Spleen (tissue), 11 donors: ENCODE results near the gene FOXL3. TPM values are rescaled to one million over a fixed set of nuclear protein-coding genes. Genes with fewer than 3 reads are reported as not detected.

Experiments
- DNase-seq: peaks from one replicate; pipeline ENCODE4 v3.0.0-alpha.2; 2020
- H3K27ac ChIP-seq, 8 donors: fragments of 200-600 bp; sonication (generic) in 7 of 8; 1 replicate in 4 of 8; 2 replicates in 4 of 8; pipeline versions ENCODE4 v1.5.0 to v1.8.0; 2016 to 2021; ENCODE audit warnings: inconsistent platforms in 4 of 8, mild to moderate bottlenecking in 4 of 8, moderate library complexity in 1 of 8
- H3K27me3 ChIP-seq, 7 donors: fragments of 200-600 bp; sonication (generic) in 6 of 7; replicated peaks in 1 of 7; 1 replicate in 4 of 7; 2 replicates in 3 of 7; pipeline versions ENCODE4 v1.5.0 to v1.8.0; 2016 to 2021; ENCODE audit warnings: inconsistent platforms in 3 of 7, mild to moderate bottlenecking in 1 of 7
- H3K36me3 ChIP-seq, 6 donors: fragments of 200-600 bp; sonication (generic) in 5 of 6; 1 replicate in 4 of 6; 2 replicates in 2 of 6; pipeline versions ENCODE4 v1.5.0 to v1.8.0; 2016 to 2021; ENCODE audit warnings: inconsistent platforms in 2 of 6
- H3K4me1 ChIP-seq, 6 donors: fragments of 200-600 bp; sonication (generic) in 5 of 6; 1 replicate in 3 of 6; 2 replicates in 3 of 6; pipeline versions ENCODE4 v1.5.0 to v1.8.0; 2016 to 2021; ENCODE audit warnings: inconsistent platforms in 3 of 6
- H3K4me3 ChIP-seq, 8 donors: fragments of 200-600 bp; sonication (generic) in 7 of 8; 1 replicate in 4 of 8; 2 replicates in 4 of 8; pipeline versions ENCODE4 v1.5.0 to v1.8.0; 2016 to 2021; ENCODE audit warnings: inconsistent platforms in 4 of 8, mild to moderate bottlenecking in 4 of 8, moderate library complexity in 2 of 8
- H3K9me3 ChIP-seq, 8 donors: fragments of 200-600 bp; sonication (generic) in 7 of 8; 1 replicate in 4 of 8; 2 replicates in 4 of 8; pipeline versions ENCODE4 v1.5.0 to v1.8.0; 2016 to 2021; ENCODE audit warnings: inconsistent platforms in 4 of 8
- CTCF ChIP-seq, 11 experiments: fragments of 200-600 bp in 7 of 11; fragments of 450-650 bp in 4 of 11; sonication (generic) in 4 of 11; IDR thresholded peaks in 8 of 11; conservative IDR thresholded peaks in 3 of 11; 1 replicate in 7 of 11; 2 replicates in 4 of 11; pipeline versions ENCODE4 v1.4.0 to v1.8.0; 2016 to 2021; ENCODE audit warnings: antibody characterized with exemption in 11 of 11, inconsistent platforms in 4 of 11, mild to moderate bottlenecking in 1 of 11
- POLR2A ChIP-seq, 3 donors: fragments of 450-650 bp; IDR thresholded peaks; one replicate each; pipeline ENCODE4 v1.5.1; 2017; ENCODE audit warnings: antibody characterized with exemption in 3 of 3, mild to moderate bottlenecking in 1 of 3
- POLR2AphosphoS5 ChIP-seq, 3 donors: sonication (generic); formaldehyde crosslinking; IDR thresholded peaks; one replicate each; pipeline ENCODE4 v1.5.1; 2017; ENCODE audit warnings: antibody characterized with exemption in 3 of 3
- WGBS, 5 donors: extraction: QIAGEN DNeasy Blood & Tissue Kit in 3 of 5; methylation state at CpG; one replicate each; pipeline versions ENCODE4 v1.1.5 to v1.1.7; 2013 to 2018; 5-methylcytosine and 5-hydroxymethylcytosine counted together
- intact Hi-C: fragments of 100-400 bp; cut with DNase I; formaldehyde crosslinking; loops from one replicate; pipeline ENCODE4 v1.15.0; 2023; ENCODE audit warnings: low total_unique reads
- polyA plus RNA-seq, 3 donors: library from polyadenylated mRNA; stranded (reverse); fragments of 200-250 nt; gene quantifications; one replicate each; pipeline ENCODE4 v1.2.1, GENCODE V29; 2013
- total RNA-seq, 7 donors: library from RNA; depleted of rRNA in 3 of 7; stranded (reverse); fragments of >200 nt in 3 of 7; fragmentation: NEBNext Ultra II Directional in 4 of 7; extraction: Animal tissue kit (Norgen Biotek cat#: 25700) in 4 of 7; gene quantifications; one replicate each; pipeline versions ENCODE4 v1.1.0 to v1.2.1, GENCODE V29; 2016 to 2021
- donor health status: healthy with polysubstance abuse.
- donor health status: DM: no; HTN: no; CAD: no; lungs with moderate emphysema.
- donor health status: DM: no; HTN: no; CAD: no.
- donor health status: Bipolar disorder and iron deficiency.
- donor health status: healthy.
- donor health status: DM: no; HTN: no; CAD: no.
- donor health status: DM: yes; HTN: yes; CAD: no.

The FOXL3 gene
- total and polyA plus RNA-seq, 10 donors = not detected

GRCh38 chr7:332020-332517, 42.1 kb downstream of the FOXL3 start:
- TF ChIP-seq POLR2AphosphoS5 (IDR thresholded peaks at IDR 0.05) (no peak), POLR2A (IDR thresholded peaks at IDR 0.05) (no peak), CTCF (IDR thresholded peaks at IDR 0.05 in 8 of 11, conservative IDR thresholded peaks at IDR 0.05 in 3 of 11) (no peak)
- Histone ChIP-seq H3K9me3 (no peaks in the 10 kb centered on the region), H3K4me1 (peaks cover 0 to 16% (median 13%) of the 10 kb centered on the region in 6 donors), H3K27me3 (peaks cover 0 to 16% (median 0%) of the 10 kb centered on the region in 7 donors), H3K27ac (no peak overlapping the region), H3K36me3 (no peaks in the 10 kb centered on the region), H3K4me3 (peak overlapping the region in 1 of 8 donors; percentile 62)
- 66 to 90% (median 78%) methylated on average over 8 to 23 of the region's 23 CpGs for WGBS, 5 donors
- peak; percentile 64 for DNase-seq
- intact Hi-C loops = loop anchor here (5.0 to 10.0 kb wide), 2 partner anchors 185 to 303 kb away; partner anchors contain the start of gene PDGFA

- H3K36me3 ChIP-seq = no peaks in the 10 kb centered on the region
- H3K4me1 ChIP-seq = peaks cover 0 to 16% (median 13%) of the 10 kb centered on the region in 6 donors
- 7 to 36% (median 13%) methylated on average over 15 to 57 of the region's 57 CpGs for WGBS, 5 donors
- intact Hi-C loops = loop anchor here (5.0 to 10.0 kb wide), 2 partner anchors 184 to 302 kb away; partner anchors contain the start of gene PDGFA
- H3K27me3 ChIP-seq = peaks cover 0 to 16% (median 0%) of the 10 kb centered on the region in 7 donors
- DNase-seq = peak; percentile 93
- peak overlapping the region in 4 of 8 donors; percentile 33 to 58 (median 56) for H3K27ac ChIP-seq
- peak overlapping the region in 6 of 8 donors; percentile 17 to 62 (median 28) for H3K4me3 ChIP-seq
- H3K9me3 ChIP-seq = no peaks in the 10 kb centered on the region
- TF ChIP-seq POLR2A (IDR thresholded peaks at IDR 0.05) (no peak), CTCF (IDR thresholded peaks at IDR 0.05 in 8 of 11, conservative IDR thresholded peaks at IDR 0.05 in 3 of 11) (peak; percentile 67 to 96 (median 93)), POLR2AphosphoS5 (IDR thresholded peaks at IDR 0.05) (peak; percentile 21 to 73 (median 49))
These were observed 42.8 kb downstream of the FOXL3 start for GRCh38 chr7:332646-333392.

- intact Hi-C loops = loop anchor here (5.0 to 10.0 kb wide), 2 partner anchors 184 to 301 kb away; partner anchors contain the start of gene PDGFA
- Histone ChIP-seq H3K36me3 (no peaks in the 10 kb centered on the region), H3K27ac (peak overlapping the region in 3 of 8 donors; percentile 55 to 58 (median 56)), H3K9me3 (no peaks in the 10 kb centered on the region), H3K4me1 (peaks cover 0 to 16% (median 13%) of the 10 kb centered on the region in 6 donors), H3K27me3 (peaks cover 0 to 16% (median 0%) of the 10 kb centered on the region in 7 donors), H3K4me3 (peak overlapping the region in 2 of 8 donors; percentile 32 to 62)
- no peak for TF ChIP-seq POLR2A (IDR thresholded peaks at IDR 0.05)
- TF ChIP-seq CTCF (IDR thresholded peaks at IDR 0.05 in 8 of 11, conservative IDR thresholded peaks at IDR 0.05 in 3 of 11) = no peak
- peak in 1 of 3 donors; percentile 37 for TF ChIP-seq POLR2AphosphoS5 (IDR thresholded peaks at IDR 0.05)
- 59 to 71% (median 63%) methylated on average over 16 to 17 of the region's 17 CpGs for WGBS, 5 donors
- no peak for DNase-seq
These were observed 43.4 kb downstream of the FOXL3 start for GRCh38 chr7:333393-333764.
